HEK293 (cell line): Measurements from ENCODE around the gene ELOVL2.

Experiments used
- CTCF ChIA-PET: fragments of 350-600 bp; formaldehyde crosslinking; extraction: SDS; loops from one replicate; lab custom pipeline; 2021; ENCODE audit warnings: antibody characterized with exemption; lab: Yijun Ruan, JAX
- POLR2A ChIA-PET: fragments of 300-600 bp; formaldehyde crosslinking; extraction: SDS; loops from one replicate; lab custom pipeline; 2020; ENCODE audit warnings: antibody characterized with exemption, inconsistent platforms; lab: Yijun Ruan, JAX
- H3K27ac ChIP-seq: fragments of 200-500 bp; sonication (Bioruptor generic); 2 replicates; pipeline ENCODE4 v1.5.1; 2014; ENCODE audit warnings: low read depth, low read length, control low read depth, inconsistent platforms; ENCODE audit errors: extremely low read depth
- H3K36me3 ChIP-seq, 2 experiments: fragments of 200-500 bp in 1 of 2; sonication (Bioruptor generic) in 1 of 2; 1 replicate in 1 of 2; 2 replicates in 1 of 2; pipeline ENCODE4 v1.5.1; 2014 to 2017; ENCODE audit warnings: inconsistent platforms in 2 of 2, low read length in 2 of 2; ENCODE audit not compliant: control insufficient read depth in 2 of 2, insufficient read depth in 1 of 2
- H3K4me1 ChIP-seq: fragments of 200-500 bp; sonication (Bioruptor generic); 2 replicates; pipeline ENCODE4 v1.5.1; 2014; ENCODE audit warnings: mild to moderate bottlenecking, low read length, inconsistent platforms; ENCODE audit not compliant: control insufficient read depth, insufficient read depth
- H3K4me3 ChIP-seq: 2 replicates; pipeline ENCODE4 v1.5.1; 2011; ENCODE audit warnings: low read depth, mild to moderate bottlenecking, control low read depth, low read length, moderate library complexity
- H3K9me3 ChIP-seq: fragments of 200-500 bp; sonication (Bioruptor generic); 2 replicates; pipeline ENCODE4 v1.5.1; 2014; ENCODE audit warnings: low read depth, low read length, inconsistent platforms; ENCODE audit not compliant: control insufficient read depth, insufficient read depth
- BCL11B ChIP-seq: fragments of 450-650 bp; formaldehyde crosslinking; IDR thresholded peaks from 2 replicates; pipeline ENCODE4 v1.5.1; 2016; ENCODE audit warnings: low read depth, missing biosample characterization, missing genetic modification characterization
- BCL6B ChIP-seq: fragments of 450-650 bp; formaldehyde crosslinking; IDR thresholded peaks from 2 replicates; pipeline ENCODE4 v1.5.1; 2017; ENCODE audit warnings: missing biosample characterization, missing genetic modification characterization
- MZF1 ChIP-seq: fragments of 450-650 bp; formaldehyde crosslinking; IDR thresholded peaks from 2 replicates; pipeline ENCODE4 v1.5.1; 2017; ENCODE audit warnings: missing biosample characterization, missing genetic modification characterization, borderline replicate concordance
- PRDM1 ChIP-seq: fragments of 450-650 bp; formaldehyde crosslinking; IDR thresholded peaks from 2 replicates; pipeline ENCODE4; 2016; ENCODE audit warnings: missing biosample characterization, missing genetic modification characterization
- SCRT2 ChIP-seq: fragments of 450-650 bp; formaldehyde crosslinking; IDR thresholded peaks from 2 replicates; pipeline ENCODE4 v1.5.1; 2016; ENCODE audit warnings: missing biosample characterization, missing genetic modification characterization
- SP3 ChIP-seq: fragments of 450-650 bp; formaldehyde crosslinking; IDR thresholded peaks from 2 replicates; pipeline ENCODE4 v1.5.1; 2016; ENCODE audit warnings: missing biosample characterization, missing genetic modification characterization
- YY2 ChIP-seq: fragments of 450-650 bp; formaldehyde crosslinking; IDR thresholded peaks from 2 replicates; pipeline ENCODE4 v1.5.1; 2016; ENCODE audit warnings: missing biosample characterization, missing genetic modification characterization
- ZFP41 ChIP-seq: fragments of 450-650 bp; formaldehyde crosslinking; IDR thresholded peaks from 2 replicates; pipeline ENCODE4 v1.5.1; 2016; ENCODE audit warnings: missing biosample characterization, missing genetic modification characterization, borderline replicate concordance
- ZNF157 ChIP-seq: fragments of 450-650 bp; formaldehyde crosslinking; IDR thresholded peaks from 2 replicates; pipeline ENCODE4 v1.5.1; 2016; ENCODE audit warnings: missing biosample characterization, missing genetic modification characterization
- ZNF174 ChIP-seq: fragments of 450-650 bp; formaldehyde crosslinking; IDR thresholded peaks from 2 replicates; pipeline ENCODE4 v1.5.0; 2017; ENCODE audit warnings: missing biosample characterization, mild to moderate bottlenecking, missing genetic modification characterization
- ZNF175 ChIP-seq: fragments of 450-650 bp; formaldehyde crosslinking; IDR thresholded peaks from 2 replicates; pipeline ENCODE4 v1.5.1; 2016; ENCODE audit warnings: missing biosample characterization, missing genetic modification characterization
- ZNF202 ChIP-seq: fragments of 450-650 bp; formaldehyde crosslinking; IDR thresholded peaks from 2 replicates; pipeline ENCODE4 v1.5.1; 2016; ENCODE audit warnings: missing biosample characterization, missing genetic modification characterization, borderline replicate concordance
- ZNF335 ChIP-seq: fragments of 450-650 bp; formaldehyde crosslinking; conservative IDR thresholded peaks from 2 replicates; pipeline ENCODE4 v1.5.1; 2016; ENCODE audit warnings: missing biosample characterization, missing genetic modification characterization
- ZNF426 ChIP-seq: fragments of 450-650 bp; formaldehyde crosslinking; IDR thresholded peaks from 2 replicates; pipeline ENCODE4 v1.5.1; 2017; ENCODE audit warnings: missing biosample characterization, missing genetic modification characterization, mild to moderate bottlenecking, inconsistent platforms, moderate library complexity
- ZNF548 ChIP-seq: fragments of 450-650 bp; formaldehyde crosslinking; IDR thresholded peaks from 2 replicates; pipeline ENCODE4 v1.5.1; 2016; ENCODE audit warnings: missing biosample characterization, missing genetic modification characterization
- ZNF670 ChIP-seq: fragments of 450-650 bp; formaldehyde crosslinking; IDR thresholded peaks from 2 replicates; pipeline ENCODE4 v1.5.1; 2016; ENCODE audit warnings: missing biosample characterization, missing genetic modification characterization, low read depth
- ZNF768 ChIP-seq: fragments of 450-650 bp; formaldehyde crosslinking; IDR thresholded peaks from 2 replicates; pipeline ENCODE4 v1.5.1; 2018; ENCODE audit warnings: missing biosample characterization, mild to moderate bottlenecking, missing genetic modification characterization
- ZNF785 ChIP-seq: fragments of 450-650 bp; formaldehyde crosslinking; IDR thresholded peaks from 2 replicates; pipeline ENCODE4 v1.5.1; 2016; ENCODE audit warnings: missing biosample characterization, missing genetic modification characterization
- ZNF843 ChIP-seq: fragments of 450-650 bp; formaldehyde crosslinking; IDR thresholded peaks from 2 replicates; pipeline ENCODE4 v1.5.1; 2016; ENCODE audit warnings: missing biosample characterization, missing genetic modification characterization
- TF ChIP-seq, protein P1 (sequence below): fragments of 450-650 bp; formaldehyde crosslinking; IDR thresholded peaks from 2 replicates; pipeline ENCODE4 v1.5.1; 2016; ENCODE audit warnings: missing biosample characterization, missing genetic modification characterization

The ELOVL2 gene

GRCh38 chr6:11042025-11042749, 1.9 kb downstream of the ELOVL2 start:
- Histone ChIP-seq H3K27ac (no peak overlapping the region), H3K9me3 (no peaks in the 10 kb centered on the region), H3K4me1 (peaks cover 13% of the 10 kb centered on the region; the same call in 1 of the 2 replicates), H3K36me3 (no peaks in the 10 kb centered on the region), H3K4me3 (no peak overlapping the region)
- CTCF ChIA-PET: interaction anchor here (0.6 to 6.4 kb wide), 10 partner anchors 11 to 91 kb away, joined by 3 to 29 read pairs (median 4); no protein-coding TSS in a partner anchor
- no peak for TF ChIP-seq ZNF202 (tag by site-specific recombination)
- TF ChIP-seq ZNF548 (tag by site-specific recombination): 0 out of 2 replicates have a peak, but pooled peaks have one; percentile 24
- 0 out of 2 replicates have a peak, but pooled peaks have one; percentile 34 for TF ChIP-seq MZF1 (tag by site-specific recombination)
- POLR2A ChIA-PET: interaction anchor here (0.5 to 1.5 kb wide), 2 partner anchors 9 to 228 kb away, joined by 3 to 4 read pairs; no protein-coding TSS in a partner anchor

DNA sequence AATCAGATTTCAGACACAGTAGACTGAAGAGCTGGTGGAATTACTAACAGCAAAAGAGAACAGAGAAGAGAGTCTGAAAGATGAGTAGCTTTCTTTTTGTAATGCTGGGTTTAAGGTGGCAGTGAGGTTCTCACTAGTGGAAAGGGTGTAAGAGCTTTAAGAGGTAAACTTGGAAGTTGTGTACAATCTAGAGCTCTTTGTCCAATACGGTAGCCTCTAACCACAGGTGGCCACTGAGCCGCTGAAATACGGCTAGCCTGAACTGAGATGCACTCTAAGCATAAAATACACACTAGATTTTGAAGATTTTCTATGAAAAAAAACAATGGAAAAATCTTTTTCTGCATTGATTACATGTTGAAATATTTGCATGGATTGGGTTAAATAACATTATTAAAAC, 4.0 kb downstream of the ELOVL2 start:
- Histone ChIP-seq H3K4me1 (peaks cover 16% of the 10 kb centered on the region; the same call in 1 of the 2 replicates), H3K9me3 (no peaks in the 10 kb centered on the region), H3K36me3 (no peaks in the 10 kb centered on the region), H3K4me3 (no peak overlapping the region), H3K27ac (no peak overlapping the region)
- POLR2A ChIA-PET: no interaction called here
- CTCF ChIA-PET: interaction anchor here (0.8 to 6.4 kb wide), 7 partner anchors 12 to 456 kb away, joined by 3 to 29 read pairs (median 4); no protein-coding TSS in a partner anchor
- TF ChIP-seq ZFP41 (tag by site-specific recombination) (no peak), ZNF843 (tag by site-specific recombination) (no peak), ZNF785 (tag by site-specific recombination) (no peak), YY2 (tag by site-specific recombination) (no peak), SP3 (no peak), SCRT2 (tag by site-specific recombination) (peak; percentile 57; the same call in 1 of the 2 replicates), ZNF670 (tag by site-specific recombination) (no peak), PRDM1 (tag by site-specific recombination) (peak; percentile 55; the same call in 1 of the 2 replicates)
- TF ChIP-seq, protein P1, sequence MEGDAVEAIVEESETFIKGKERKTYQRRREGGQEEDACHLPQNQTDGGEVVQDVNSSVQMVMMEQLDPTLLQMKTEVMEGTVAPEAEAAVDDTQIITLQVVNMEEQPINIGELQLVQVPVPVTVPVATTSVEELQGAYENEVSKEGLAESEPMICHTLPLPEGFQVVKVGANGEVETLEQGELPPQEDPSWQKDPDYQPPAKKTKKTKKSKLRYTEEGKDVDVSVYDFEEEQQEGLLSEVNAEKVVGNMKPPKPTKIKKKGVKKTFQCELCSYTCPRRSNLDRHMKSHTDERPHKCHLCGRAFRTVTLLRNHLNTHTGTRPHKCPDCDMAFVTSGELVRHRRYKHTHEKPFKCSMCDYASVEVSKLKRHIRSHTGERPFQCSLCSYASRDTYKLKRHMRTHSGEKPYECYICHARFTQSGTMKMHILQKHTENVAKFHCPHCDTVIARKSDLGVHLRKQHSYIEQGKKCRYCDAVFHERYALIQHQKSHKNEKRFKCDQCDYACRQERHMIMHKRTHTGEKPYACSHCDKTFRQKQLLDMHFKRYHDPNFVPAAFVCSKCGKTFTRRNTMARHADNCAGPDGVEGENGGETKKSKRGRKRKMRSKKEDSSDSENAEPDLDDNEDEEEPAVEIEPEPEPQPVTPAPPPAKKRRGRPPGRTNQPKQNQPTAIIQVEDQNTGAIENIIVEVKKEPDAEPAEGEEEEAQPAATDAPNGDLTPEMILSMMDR (tag by site-specific recombination): no peak
- TF ChIP-seq, all 188 proteins: peak for 2

DNA sequence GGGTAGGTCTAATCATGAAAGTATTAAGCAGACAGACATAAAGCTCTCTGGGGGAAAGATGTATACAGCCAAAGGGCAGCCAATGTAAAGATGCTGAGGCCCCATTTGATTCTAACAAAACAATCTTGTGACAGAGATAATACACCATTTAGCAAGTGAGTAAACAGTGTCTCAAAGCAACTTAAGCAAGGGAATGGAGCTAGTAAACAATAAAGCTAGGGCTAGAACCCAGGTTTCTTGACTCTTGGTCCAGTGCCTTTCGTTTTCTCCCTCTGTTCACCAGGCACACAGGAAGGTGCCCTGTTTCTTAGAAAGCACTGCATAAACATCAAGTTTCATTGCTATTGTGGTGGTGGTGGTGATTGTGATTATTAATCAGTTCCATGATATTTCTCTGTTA, 5.1 kb downstream of the ELOVL2 start:
- Histone ChIP-seq H3K36me3 (no peaks in the 10 kb centered on the region), H3K27ac (no peak overlapping the region), H3K4me1 (peaks cover 16% of the 10 kb centered on the region; the same call in 1 of the 2 replicates), H3K9me3 (no peaks in the 10 kb centered on the region), H3K4me3 (no peak overlapping the region)
- POLR2A ChIA-PET: no interaction called here
- CTCF ChIA-PET: interaction anchor here (0.7 to 6.4 kb wide), 12 partner anchors 22 to 457 kb away, joined by 3 to 29 read pairs (median 6); no protein-coding TSS in a partner anchor
- TF ChIP-seq ZNF174: no peak
- peak; percentile 69 for TF ChIP-seq BCL6B (tag by site-specific recombination)
- TF ChIP-seq ZNF175: no peak
- no peak for TF ChIP-seq ZNF426 (tag by site-specific recombination)
- no peak for TF ChIP-seq BCL11B (tag by site-specific recombination)
- 0 out of 2 replicates have a peak, but pooled peaks have one; percentile 18 for TF ChIP-seq ZNF335 (tag by site-specific recombination)
- no peak for TF ChIP-seq ZNF157 (tag by site-specific recombination)
- TF ChIP-seq ZNF768 (tag by site-specific recombination): no peak
